ENCODE measurements around the gene HCFC1. TPM values are rescaled to one million over a fixed set of nuclear protein-coding genes. Genes with fewer than 3 reads are reported as not detected.

The HCFC1 gene
- polyA plus RNA-seq, 3 donors, result 1.9 to 21.8 (median 3.8) TPM

- no peak overlapping the region for H3K4me3 ChIP-seq (replicated peaks in 1 of 3; ENCODE audit: low read depth in 2 of 3, low read length in 3 of 3)
- peaks cover 26 to 27% of the 10 kb centered on the region in 2 donors for H3K36me3 ChIP-seq (replicated peaks in 1 of 2; ENCODE audit: control insufficient read depth in 1 of 2, insufficient read depth in 2 of 2, low read length in 2 of 2)
- no peaks in the 10 kb centered on the region for H3K9me3 ChIP-seq (replicated peaks in 1 of 2; ENCODE audit: control insufficient read depth in 1 of 2, insufficient read depth in 1 of 2, low read length in 2 of 2)
- no peaks in the 10 kb centered on the region for H3K27me3 ChIP-seq (ENCODE audit: control insufficient read depth in 2 of 2, insufficient read depth in 2 of 2, low read length in 2 of 2)
- H4K20me1 ChIP-seq (ENCODE audit: insufficient read depth, low read length), result peaks cover 46% of the 10 kb centered on the region
- WGBS (ENCODE audit: insufficient coverage), result 80% methylated on average over 23 of the region's 32 CpGs
- Mint-ChIP-seq H3K27me3 (ENCODE audit: low read depth in 3 of 3) (peaks cover 0 to 43% (median 3%) of the 10 kb centered on the region in 3 donors), H3K36me3 (peaks cover 5 to 24% of the 10 kb centered on the region in 2 donors), H3K27ac (peak overlapping the region in 1 of 7 donors; percentile 41), H3K4me1 (peaks cover 52% of the 10 kb centered on the region), H3K4me3 (no peak overlapping the region), H3K9me3 (peaks cover 0 to 8% (median 0%) of the 10 kb centered on the region in 7 donors)
- no peak for DNase-seq
- no peak for TF ChIP-seq CTCF (IDR thresholded peaks at IDR 0.05)
- H2AFZ ChIP-seq (ENCODE audit: insufficient read depth, low read depth, low read length, poor library complexity, severe bottlenecking), result no peak overlapping the region
- H3K79me2 ChIP-seq (ENCODE audit: insufficient read depth, low read length), result no peaks in the 10 kb centered on the region
- intact Hi-C loops (cut with micrococcal nuclease), result no loop called here
- no peak overlapping the region for H3K27ac ChIP-seq (ENCODE audit: low read depth in 1 of 2, low read length in 2 of 2)
- no peak overlapping the region for H3K9ac ChIP-seq (ENCODE audit: insufficient read depth, low read length, poor library complexity, severe bottlenecking)
- peaks cover 47 to 51% of the 10 kb centered on the region in 2 donors for H3K4me1 ChIP-seq (ENCODE audit: control insufficient read depth in 1 of 2, insufficient read depth in 2 of 2, low read length in 2 of 2)
- no peak overlapping the region for H3K4me2 ChIP-seq (replicated peaks; ENCODE audit: extremely low read depth, low read length, poor library complexity, severe bottlenecking)
Observed at GRCh38 chrX:153905481-153906095, 66.0 kb downstream of the HCFC1 start.

- TF ChIP-seq CTCF (IDR thresholded peaks at IDR 0.05), result no peak
- Histone ChIP-seq H3K27ac (ENCODE audit: low read depth in 1 of 2, low read length in 2 of 2) (peak within 1 kb of the TSS; percentile 41 to 46), H2AFZ (ENCODE audit: insufficient read depth, low read depth, low read length, poor library complexity, severe bottlenecking) (no peak within 1 kb of the TSS), H4K20me1 (ENCODE audit: insufficient read depth, low read length) (peaks cover 33% of the 10 kb centered on the region), H3K79me2 (ENCODE audit: insufficient read depth, low read length) (no peaks in the 10 kb centered on the region), H3K9ac (ENCODE audit: insufficient read depth, low read length, poor library complexity, severe bottlenecking) (no peak within 1 kb of the TSS), H3K4me2 (replicated peaks; ENCODE audit: extremely low read depth, low read length, poor library complexity, severe bottlenecking) (peak within 1 kb of the TSS; percentile 58), H3K27me3 (ENCODE audit: control insufficient read depth in 2 of 2, insufficient read depth in 2 of 2, low read length in 2 of 2) (no peaks in the 10 kb centered on the region), H3K4me1 (ENCODE audit: control insufficient read depth in 1 of 2, insufficient read depth in 2 of 2, low read length in 2 of 2) (peaks cover 53 to 55% of the 10 kb centered on the region in 2 donors), H3K4me3 (replicated peaks in 1 of 3; ENCODE audit: low read depth in 2 of 3, low read length in 3 of 3) (peak within 1 kb of the TSS in 1 of 3 experiments; percentile 50), H3K36me3 (replicated peaks in 1 of 2; ENCODE audit: control insufficient read depth in 1 of 2, insufficient read depth in 2 of 2, low read length in 2 of 2) (peaks cover 15 to 17% of the 10 kb centered on the region in 2 donors), H3K9me3 (replicated peaks in 1 of 2; ENCODE audit: control insufficient read depth in 1 of 2, insufficient read depth in 1 of 2, low read length in 2 of 2) (no peaks in the 10 kb centered on the region)
- 16% methylated on average over 6 of the region's 26 CpGs for WGBS (ENCODE audit: insufficient coverage)
- Mint-ChIP-seq H3K27me3 (ENCODE audit: low read depth in 3 of 3) (peaks cover 0 to 49% (median 3%) of the 10 kb centered on the region in 3 donors), H3K4me1 (peaks cover 53% of the 10 kb centered on the region), H3K36me3 (peaks cover 3 to 16% of the 10 kb centered on the region in 2 donors), H3K27ac (peak within 1 kb of the TSS in 6 of 7 donors; percentile 37 to 88 (median 59)), H3K4me3 (peak within 1 kb of the TSS; percentile 41 to 72), H3K9me3 (peaks cover 0 to 8% (median 0%) of the 10 kb centered on the region in 7 donors)
- DNase-seq, result no peak
- intact Hi-C loops (cut with micrococcal nuclease), result no loop called here
Observed at GRCh38 chrX:153903991-153904957, 67.3 kb downstream of the HCFC1 start, which contains the start of gene AVPR2. TSS of gene AVPR2 (plus strand) at chrX:153904673. CDS start at chrX:153905146, 473 bp downstream.

All from CD14-positive monocyte (primary cell).